ENCODE measurements around the gene TAS2R43. TPM values are rescaled to one million over a fixed set of nuclear protein-coding genes. Genes with fewer than 3 reads are reported as not detected.

Gene TAS2R43
- 1 to 10 TPM; 1.1 to 2.1 (median 1.7) TPM for total RNA-seq
- polyA plus RNA-seq: under 1 TPM in 1 of 2 donors, not detected in 1; 0.32 TPM
- 1.5 reads per million, percentile 4 among the genes with 10 or more reads in this experiment for total RNA-seq

- no peak for ATAC-seq
- POLR2A ChIA-PET: no interaction called here
Observed at GRCh38 chr12:11092128-11092527, at the start of gene TAS2R43. Gene TAS2R43 (minus strand): TSS chr12:11092313. CDS start chr12:11092229, 84 bp downstream.

DNA sequence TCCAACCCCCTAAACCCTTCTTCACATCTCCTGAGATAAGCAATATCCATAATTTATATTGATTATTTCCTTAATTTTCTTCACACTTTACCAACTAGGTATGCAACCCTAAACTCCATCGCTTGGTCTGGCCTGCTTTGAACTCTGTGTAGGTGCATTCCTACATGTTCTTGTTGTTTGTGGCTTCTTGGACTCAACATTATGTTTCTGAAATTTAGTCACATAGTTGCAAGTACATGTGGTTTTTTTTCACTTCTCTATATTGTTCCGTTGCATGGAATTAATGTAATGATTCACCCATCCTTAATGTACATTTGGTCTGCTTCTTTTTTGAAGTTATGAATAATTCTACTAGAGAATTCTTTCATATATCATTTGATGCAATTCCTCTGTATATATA lies 44.0 kb upstream of the TAS2R43 start:
- H3K27ac ChIP-seq (ENCODE audit: low read depth, low read length): no peak overlapping the region
- Mint-ChIP-seq H3K27me3 (no peaks in the 10 kb centered on the region), H3K36me3 (peaks cover 10 to 44% (median 24%) of the 10 kb centered on the region in 5 donors), H3K27ac (peak overlapping the region in 1 of 9 donors; percentile 32), H3K4me3 (no peak overlapping the region), H3K4me1 (peaks cover 4 to 60% (median 45%) of the 10 kb centered on the region in 7 donors), H3K9me3 (no peaks in the 10 kb centered on the region)
- no peaks in the 10 kb centered on the region for H3K36me3 ChIP-seq (ENCODE audit: control insufficient read depth in 2 of 3, insufficient read depth in 3 of 3, low read length in 3 of 3)
- POLR2A ChIA-PET: no interaction called here
- no peak for DNase-seq
- no peak for ATAC-seq
- no peaks in the 10 kb centered on the region for H3K9me3 ChIP-seq (ENCODE audit: control insufficient read depth in 2 of 3, low read length in 3 of 3)
- CTCF ChIA-PET: no interaction called here
- H3K27me3 ChIP-seq (ENCODE audit: control insufficient read depth in 2 of 2, insufficient read depth in 2 of 2, low read length in 2 of 2): no peaks in the 10 kb centered on the region
- intact Hi-C loops (cut with micrococcal nuclease): no loop called here
- no peaks in the 10 kb centered on the region for H3K4me1 ChIP-seq (ENCODE audit: control insufficient read depth in 2 of 2, insufficient read depth in 2 of 2, low read length in 2 of 2)
- H3K4me3 ChIP-seq (ENCODE audit: low read length): no peak overlapping the region

More at GRCh38 chr12:11092128-11092527, at the start of gene TAS2R43:
- H3K4me3 Mint-ChIP-seq: no peak within 1 kb of the TSS
- no peak for DNase-seq
- no peak within 1 kb of the TSS for H3K27ac Mint-ChIP-seq
- peaks cover 0 to 7% (median 0%) of the 10 kb centered on the region in 7 donors for H3K4me1 Mint-ChIP-seq
- Histone ChIP-seq H3K36me3 (ENCODE audit: control insufficient read depth in 2 of 3, insufficient read depth in 3 of 3, low read length in 3 of 3) (no peaks in the 10 kb centered on the region), H3K9me3 (ENCODE audit: control insufficient read depth in 2 of 3, low read length in 3 of 3) (no peaks in the 10 kb centered on the region), H3K27ac (ENCODE audit: low read depth, low read length) (no peak within 1 kb of the TSS), H3K27me3 (ENCODE audit: control insufficient read depth in 2 of 2, insufficient read depth in 2 of 2, low read length in 2 of 2) (no peaks in the 10 kb centered on the region), H3K4me1 (ENCODE audit: control insufficient read depth in 2 of 2, insufficient read depth in 2 of 2, low read length in 2 of 2) (no peaks in the 10 kb centered on the region), H3K4me3 (ENCODE audit: low read length) (no peak within 1 kb of the TSS)
- H3K27me3 Mint-ChIP-seq: no peaks in the 10 kb centered on the region
- intact Hi-C loops (cut with micrococcal nuclease): no loop called here
- peaks cover 0 to 4% (median 0%) of the 10 kb centered on the region in 11 donors for H3K9me3 Mint-ChIP-seq
- peaks cover 0 to 9% (median 7%) of the 10 kb centered on the region in 5 donors for H3K36me3 Mint-ChIP-seq
- CTCF ChIA-PET: no interaction called here

DNA sequence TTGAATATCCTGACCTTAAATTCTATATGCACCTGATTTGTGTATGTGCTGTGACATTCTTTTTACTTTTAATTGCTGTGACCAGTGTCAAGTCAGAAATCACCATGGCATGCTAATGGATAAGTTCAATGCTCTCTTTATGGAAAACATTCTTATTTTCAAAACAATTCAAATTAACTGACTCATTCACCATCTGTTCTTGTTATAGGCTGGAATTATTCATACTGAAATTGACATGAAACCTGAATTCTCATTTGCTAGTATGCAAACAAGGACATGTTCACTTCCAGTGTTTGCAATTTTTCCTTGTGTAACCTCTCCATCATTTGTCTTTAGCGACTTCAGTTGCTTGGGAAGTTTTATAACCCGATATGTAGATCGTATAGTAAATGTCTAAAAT lies 42.2 kb upstream of the TAS2R43 start, which contains the start of gene TAS2R30:
TSS of gene TAS2R30 (minus strand) at position 340 of the 400 bp plus-strand sequence. CDS start 400 bp downstream, outside the sequence.
- Histone ChIP-seq H3K27ac (ENCODE audit: low read depth, low read length) (no peak within 1 kb of the TSS), H3K36me3 (ENCODE audit: control insufficient read depth in 2 of 3, insufficient read depth in 3 of 3, low read length in 3 of 3) (no peaks in the 10 kb centered on the region), H3K4me3 (ENCODE audit: low read length) (no peak within 1 kb of the TSS), H3K27me3 (ENCODE audit: control insufficient read depth in 2 of 2, insufficient read depth in 2 of 2, low read length in 2 of 2) (no peaks in the 10 kb centered on the region), H3K9me3 (ENCODE audit: control insufficient read depth in 2 of 3, low read length in 3 of 3) (no peaks in the 10 kb centered on the region), H3K4me1 (ENCODE audit: control insufficient read depth in 2 of 2, insufficient read depth in 2 of 2, low read length in 2 of 2) (no peaks in the 10 kb centered on the region)
- no peak within 1 kb of the TSS for H3K27ac Mint-ChIP-seq
- peaks cover 4 to 55% (median 42%) of the 10 kb centered on the region in 7 donors for H3K4me1 Mint-ChIP-seq
- peaks cover 4 to 42% (median 26%) of the 10 kb centered on the region in 5 donors for H3K36me3 Mint-ChIP-seq
- no peak for DNase-seq
- no peak within 1 kb of the TSS for H3K4me3 Mint-ChIP-seq
- H3K9me3 Mint-ChIP-seq: peaks cover 0 to 2% (median 0%) of the 10 kb centered on the region in 11 donors
- ChIA-PET POLR2A (no interaction called here), CTCF (no interaction called here)
- intact Hi-C loops (cut with micrococcal nuclease): no loop called here
- no peaks in the 10 kb centered on the region for H3K27me3 Mint-ChIP-seq
- ATAC-seq: no peak

DNA sequence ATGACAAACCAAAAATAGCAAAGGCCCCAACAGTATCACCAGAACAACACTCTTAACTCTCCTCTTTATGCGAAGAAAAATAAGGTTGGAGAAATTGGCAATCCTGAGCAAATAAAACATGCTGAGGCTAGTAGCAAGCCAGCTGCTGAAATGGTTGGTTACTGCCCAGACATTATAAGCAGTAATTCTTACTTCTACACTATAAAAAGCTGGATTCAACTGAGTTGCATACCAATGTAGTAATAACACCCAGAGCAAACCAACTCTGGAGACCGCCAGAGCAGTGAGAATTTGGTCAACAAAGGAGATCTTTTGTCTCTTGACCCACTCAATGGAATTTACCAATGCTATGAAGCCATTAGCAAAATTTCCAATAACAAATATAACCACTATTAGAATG lies 41.7 kb upstream of the TAS2R43 start:
- H3K27me3 Mint-ChIP-seq: no peaks in the 10 kb centered on the region
- H3K4me3 ChIP-seq (ENCODE audit: low read length): no peak overlapping the region
- ATAC-seq (no peak), DNase-seq (no peak)
- peaks cover 0 to 6% (median 0%) of the 10 kb centered on the region in 11 donors for H3K9me3 Mint-ChIP-seq
- ChIA-PET CTCF (no interaction called here), POLR2A (no interaction called here)
- H3K4me1 Mint-ChIP-seq: peaks cover 4 to 52% (median 38%) of the 10 kb centered on the region in 7 donors
- no peak overlapping the region for H3K4me3 Mint-ChIP-seq
- H3K27me3 ChIP-seq (ENCODE audit: control insufficient read depth in 2 of 2, insufficient read depth in 2 of 2, low read length in 2 of 2): no peaks in the 10 kb centered on the region
- intact Hi-C loops (cut with micrococcal nuclease): no loop called here
- H3K27ac Mint-ChIP-seq: no peak overlapping the region
- no peaks in the 10 kb centered on the region for H3K36me3 ChIP-seq (ENCODE audit: control insufficient read depth in 2 of 3, insufficient read depth in 3 of 3, low read length in 3 of 3)
- H3K36me3 Mint-ChIP-seq: peaks cover 7 to 43% (median 31%) of the 10 kb centered on the region in 5 donors
- H3K4me1 ChIP-seq (ENCODE audit: control insufficient read depth in 2 of 2, insufficient read depth in 2 of 2, low read length in 2 of 2): no peaks in the 10 kb centered on the region
- no peak overlapping the region for H3K27ac ChIP-seq (ENCODE audit: low read depth, low read length)
- H3K9me3 ChIP-seq (ENCODE audit: control insufficient read depth in 2 of 3, low read length in 3 of 3): no peaks in the 10 kb centered on the region

- POLR2A ChIA-PET: no interaction called here
- Mint-ChIP-seq H3K4me3 (no peak overlapping the region), H3K27me3 (no peaks in the 10 kb centered on the region), H3K4me1 (peaks cover 4 to 52% (median 38%) of the 10 kb centered on the region in 7 donors), H3K27ac (no peak overlapping the region), H3K36me3 (peaks cover 8 to 49% (median 38%) of the 10 kb centered on the region in 5 donors), H3K9me3 (peaks cover 0 to 6% (median 0%) of the 10 kb centered on the region in 11 donors)
- Histone ChIP-seq H3K9me3 (ENCODE audit: control insufficient read depth in 2 of 3, low read length in 3 of 3) (no peaks in the 10 kb centered on the region), H3K36me3 (ENCODE audit: control insufficient read depth in 2 of 3, insufficient read depth in 3 of 3, low read length in 3 of 3) (no peaks in the 10 kb centered on the region), H3K4me3 (ENCODE audit: low read length) (no peak overlapping the region), H3K4me1 (ENCODE audit: control insufficient read depth in 2 of 2, insufficient read depth in 2 of 2, low read length in 2 of 2) (no peaks in the 10 kb centered on the region), H3K27ac (ENCODE audit: low read depth, low read length) (no peak overlapping the region), H3K27me3 (ENCODE audit: control insufficient read depth in 2 of 2, insufficient read depth in 2 of 2, low read length in 2 of 2) (no peaks in the 10 kb centered on the region)
- DNase-seq: no peak
- CTCF ChIA-PET: no interaction called here
- intact Hi-C loops (cut with micrococcal nuclease): no loop called here
- no peak for ATAC-seq
Observed at GRCh38 chr12:11133162-11133561, 41.0 kb upstream of the TAS2R43 start.

DNA sequence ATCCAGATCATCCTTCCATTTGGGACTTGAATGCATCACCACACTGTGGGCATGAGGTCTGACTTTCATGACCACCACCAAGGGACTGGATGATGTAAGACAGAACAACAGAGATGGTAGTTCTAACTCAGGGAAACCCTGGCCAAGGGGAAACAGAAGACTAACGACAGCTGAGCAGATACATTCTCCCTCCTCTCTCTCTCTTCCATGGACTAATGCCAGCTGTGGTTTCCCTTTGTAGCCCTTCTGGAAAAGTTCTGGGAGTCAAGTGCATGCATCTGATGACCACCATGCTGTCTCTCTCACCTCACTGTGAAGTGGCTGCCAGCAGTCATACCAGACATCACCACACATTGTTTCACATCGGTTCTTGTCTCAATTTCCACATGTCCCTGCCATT lies 38.9 kb upstream of the TAS2R43 start:
- DNase-seq: no peak
- Mint-ChIP-seq H3K27me3 (no peaks in the 10 kb centered on the region), H3K4me3 (no peak overlapping the region), H3K9me3 (peaks cover 0 to 11% (median 3%) of the 10 kb centered on the region in 11 donors), H3K27ac (no peak overlapping the region), H3K36me3 (peaks cover 8 to 61% (median 43%) of the 10 kb centered on the region in 5 donors), H3K4me1 (peaks cover 4 to 38% (median 31%) of the 10 kb centered on the region in 7 donors)
- H3K27me3 ChIP-seq (ENCODE audit: control insufficient read depth in 2 of 2, insufficient read depth in 2 of 2, low read length in 2 of 2): no peaks in the 10 kb centered on the region
- H3K36me3 ChIP-seq (ENCODE audit: control insufficient read depth in 2 of 3, insufficient read depth in 3 of 3, low read length in 3 of 3): peaks cover 0 to 3% (median 0%) of the 10 kb centered on the region in 3 experiments
- intact Hi-C loops (cut with micrococcal nuclease): no loop called here
- CTCF ChIA-PET: no interaction called here
- POLR2A ChIA-PET: no interaction called here
- ATAC-seq: no peak
- H3K27ac ChIP-seq (ENCODE audit: low read depth, low read length): no peak overlapping the region
- H3K4me1 ChIP-seq (ENCODE audit: control insufficient read depth in 2 of 2, insufficient read depth in 2 of 2, low read length in 2 of 2): no peaks in the 10 kb centered on the region
- no peak overlapping the region for H3K4me3 ChIP-seq (ENCODE audit: low read length)
- no peaks in the 10 kb centered on the region for H3K9me3 ChIP-seq (ENCODE audit: control insufficient read depth in 2 of 3, low read length in 3 of 3)

DNA sequence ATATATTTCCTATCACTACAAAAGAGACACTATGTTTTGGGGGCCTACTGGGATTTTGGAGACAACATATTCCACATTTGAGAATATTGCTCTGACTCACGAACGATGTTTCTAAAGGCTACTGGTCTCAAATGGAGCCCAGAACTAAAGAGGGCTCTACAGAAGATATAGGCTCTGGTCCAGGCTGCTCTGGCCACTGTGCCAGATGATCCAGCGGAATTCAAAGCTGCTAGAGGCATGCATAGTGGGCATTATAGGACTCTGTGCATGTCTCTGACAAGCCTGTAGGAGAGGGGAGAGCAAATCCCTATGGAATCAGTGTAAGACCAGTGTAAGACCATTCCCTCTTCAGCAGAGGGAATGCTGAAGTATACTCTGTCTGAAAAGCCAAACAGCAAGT lies 38.3 kb upstream of the TAS2R43 start:
- Mint-ChIP-seq H3K36me3 (peaks cover 8 to 58% (median 44%) of the 10 kb centered on the region in 5 donors), H3K4me1 (peaks cover 4 to 32% (median 27%) of the 10 kb centered on the region in 7 donors), H3K9me3 (peaks cover 0 to 13% (median 3%) of the 10 kb centered on the region in 11 donors), H3K27ac (no peak overlapping the region), H3K4me3 (no peak overlapping the region), H3K27me3 (no peaks in the 10 kb centered on the region)
- ATAC-seq (no peak), DNase-seq (no peak)
- ChIA-PET CTCF (no interaction called here), POLR2A (no interaction called here)
- H3K4me3 ChIP-seq (ENCODE audit: low read length): no peak overlapping the region
- intact Hi-C loops (cut with micrococcal nuclease): no loop called here
- peaks cover 0 to 3% (median 0%) of the 10 kb centered on the region in 3 experiments for H3K36me3 ChIP-seq (ENCODE audit: control insufficient read depth in 2 of 3, insufficient read depth in 3 of 3, low read length in 3 of 3)
- no peak overlapping the region for H3K27ac ChIP-seq (ENCODE audit: low read depth, low read length)
- no peaks in the 10 kb centered on the region for H3K4me1 ChIP-seq (ENCODE audit: control insufficient read depth in 2 of 2, insufficient read depth in 2 of 2, low read length in 2 of 2)
- H3K27me3 ChIP-seq (ENCODE audit: control insufficient read depth in 2 of 2, insufficient read depth in 2 of 2, low read length in 2 of 2): no peaks in the 10 kb centered on the region
- H3K9me3 ChIP-seq (ENCODE audit: control insufficient read depth in 2 of 3, low read length in 3 of 3): no peaks in the 10 kb centered on the region

All from naive thymus-derived CD4-positive, alpha-beta T cell (primary cell).